Measurements from ENCODE around the gene VCAM1. TPM values are rescaled to one million over a fixed set of nuclear protein-coding genes. Genes with fewer than 3 reads are reported as not detected.
"Not testable (repeated sequence)": the region's sequence is repeated elsewhere in the genome, so short reads cannot be mapped to it uniquely, and the experiment has no call there.

Gene VCAM1
- total RNA-seq, 2 donors from 2014 or later = 6.4 to 7.0 TPM

- no peak overlapping the region for H3K27ac ChIP-seq
- H3K4me1 ChIP-seq = no peaks in the 10 kb centered on the region
- H3K4me3 ChIP-seq = no peak overlapping the region
- no peaks in the 10 kb centered on the region for H3K27me3 ChIP-seq
- no peak for DNase-seq (ENCODE audit: low spot score)
- no peaks in the 10 kb centered on the region for H3K9me3 ChIP-seq
- H3K36me3 ChIP-seq = no peaks in the 10 kb centered on the region
- TF ChIP-seq CTCF (IDR thresholded peaks at IDR 0.05) = no peak
Observed at GRCh38 chr1:100780814-100781213, 61.3 kb downstream of the VCAM1 start.

GRCh38 chr1:100781728-100782127, 62.2 kb downstream of the VCAM1 start:
- not testable (repeated sequence) for H3K36me3 ChIP-seq, H3K9me3 ChIP-seq, H3K4me1 ChIP-seq

GRCh38 chr1:100782473-100783039, 63.0 kb downstream of the VCAM1 start:
- TF ChIP-seq CTCF (IDR thresholded peaks at IDR 0.05) = no peak

More at GRCh38 chr1:100781728-100782127, 62.2 kb downstream of the VCAM1 start:
- not testable (repeated sequence) for H3K27ac ChIP-seq; DNase-seq (ENCODE audit: low spot score); H3K4me3 ChIP-seq; H3K27me3 ChIP-seq

GRCh38 chr1:100785470-100786052, 66.0 kb downstream of the VCAM1 start:
- H3K4me3 ChIP-seq = no peak overlapping the region
- H3K27ac ChIP-seq = no peak overlapping the region
- no peak for DNase-seq (ENCODE audit: low spot score)
- H3K4me1 ChIP-seq = no peaks in the 10 kb centered on the region
- no peaks in the 10 kb centered on the region for H3K27me3 ChIP-seq
- H3K9me3 ChIP-seq = no peaks in the 10 kb centered on the region
- no peaks in the 10 kb centered on the region for H3K36me3 ChIP-seq
- TF ChIP-seq CTCF (IDR thresholded peaks at IDR 0.05) = no peak

More at GRCh38 chr1:100782473-100783039, 63.0 kb downstream of the VCAM1 start:
- H3K4me3 ChIP-seq = no peak overlapping the region
- no peak for DNase-seq (ENCODE audit: low spot score)
- H3K4me1 ChIP-seq = no peaks in the 10 kb centered on the region
- H3K27ac ChIP-seq = no peak overlapping the region
- H3K27me3 ChIP-seq = no peaks in the 10 kb centered on the region
- no peaks in the 10 kb centered on the region for H3K9me3 ChIP-seq
- no peaks in the 10 kb centered on the region for H3K36me3 ChIP-seq

GRCh38 chr1:100786870-100787269, 67.3 kb downstream of the VCAM1 start:
- H3K4me3 ChIP-seq = no peak overlapping the region
- H3K27ac ChIP-seq = no peak overlapping the region
- H3K36me3 ChIP-seq = no peaks in the 10 kb centered on the region
- H3K4me1 ChIP-seq = no peaks in the 10 kb centered on the region
- no peaks in the 10 kb centered on the region for H3K27me3 ChIP-seq
- no peak for TF ChIP-seq CTCF (IDR thresholded peaks at IDR 0.05)
- DNase-seq (ENCODE audit: low spot score) = no peak
- no peaks in the 10 kb centered on the region for H3K9me3 ChIP-seq

Other genes with a start within 250 kb of the VCAM1 start
- under 1 TPM in 1 of 2 donors, not detected in 1; 0.63 TPM for gene GPR88, start 181.6 kb upstream of the VCAM1 start, total RNA-seq
- gene EXTL2, start 175.1 kb downstream of the VCAM1 start, total RNA-seq = 1 to 10 TPM; 6.3 to 9.5 TPM
- gene SLC30A7, start 176.3 kb downstream of the VCAM1 start, total RNA-seq = 1 to 10 TPM; 8.1 to 9.0 TPM

All from right atrium auricular region (tissue), 2 donors.